K562 (cell line): Measurements from ENCODE around the gene DISC1. TPM values are rescaled to one million over a fixed set of nuclear protein-coding genes. Genes with fewer than 3 reads are reported as not detected.

Experiments used
- ATAC-seq: fragments of 200-7000 bp; cut with Tn5 transposase; 3 replicates; pipeline ENCODE4 v1.9.1; 2020; ENCODE audit warnings: moderate library complexity
- BruUV-seq: library from RNA; stranded (reverse); fragments of 400-500 nt; replicated peaks from 2 replicates; lab custom pipeline; 2021; lab: Mats Ljungman, UMichigan
- CTCF ChIA-PET: fragments of 300-600 bp; formaldehyde crosslinking; extraction: SDS; loops from one replicate; lab custom pipeline; 2021; ENCODE audit warnings: low intra/inter-chr PET ratio; lab: Yijun Ruan, JAX
- POLR2A ChIA-PET: fragments of 300-600, 350-650 bp; sonication (Branson Sonifier 250); formaldehyde crosslinking; extraction: SDS; loops from one replicate; lab custom pipeline; 2021; ENCODE audit warnings: antibody characterized with exemption, inconsistent platforms; lab: Yijun Ruan, JAX
- DNase-seq, 4 experiments: peaks; one replicate each; pipeline versions ENCODE4 v3.0.0 to v3.0.0-alpha.2; 2011 to 2018; ENCODE audit warnings: low spot score in 3 of 4, mixed read lengths in 3 of 4; ENCODE audit errors: extremely low read depth in 1 of 4
- FAIRE-seq: peaks from 2 replicates; lab custom pipeline; 2011; peaks lifted over from hg19 to GRCh38; lab: Jason Lieb, UNC
- H2AFZ ChIP-seq: 2 replicates; pipeline ENCODE4 v1.6.0; 2011; ENCODE audit warnings: low read depth, low read length, control low read depth, inconsistent platforms
- H3K27ac ChIP-seq: fragments of 200-600 bp; 3 replicates; pipeline ENCODE4 v1.8.0; 2011; ENCODE audit warnings: low read depth, mild to moderate bottlenecking, control low read depth, inconsistent platforms, low read length, moderate library complexity, mixed read lengths; ENCODE audit errors: extremely low read depth
- H3K27me3 ChIP-seq, 2 experiments: fragments of 300-600 bp in 1 of 2; 2 replicates in 1 of 2; 3 replicates in 1 of 2; pipeline versions ENCODE4 v1.6.0 to v1.8.0; 2011; ENCODE audit warnings: inconsistent platforms in 2 of 2, low read length in 2 of 2, mild to moderate bottlenecking in 1 of 2, mixed read lengths in 1 of 2, moderate library complexity in 1 of 2; ENCODE audit not compliant: control insufficient read depth in 2 of 2, insufficient read depth in 2 of 2
- H3K36me3 ChIP-seq: fragments of 300-600 bp; 3 replicates; pipeline ENCODE4 v1.8.0; 2011; ENCODE audit warnings: mild to moderate bottlenecking, low read length, inconsistent platforms; ENCODE audit not compliant: control insufficient read depth, insufficient read depth
- H3K4me1 ChIP-seq, 2 experiments: fragments of 200-600 bp in 1 of 2; replicated peaks in 1 of 2; 2 replicates in 1 of 2; 3 replicates in 1 of 2; pipeline versions ENCODE4 v1.5.1 to v1.8.0; 2011; ENCODE audit warnings: inconsistent platforms in 2 of 2, low read length in 2 of 2, mild to moderate bottlenecking in 1 of 2, mixed read lengths in 1 of 2, moderate library complexity in 1 of 2; ENCODE audit not compliant: control insufficient read depth in 2 of 2, insufficient read depth in 2 of 2
- H3K4me2 ChIP-seq: 2 replicates; pipeline ENCODE4 v1.6.1; 2011; ENCODE audit warnings: low read length, control low read depth, inconsistent platforms, mixed read lengths; ENCODE audit not compliant: insufficient read depth
- H3K4me3 ChIP-seq: fragments of 200-600 bp; sonication (generic), shearing (Covaris generic); 2 replicates; pipeline ENCODE4 v1.5.1; 2016; ENCODE audit warnings: control low read depth, inconsistent platforms
- H3K79me2 ChIP-seq: fragments of 200-600 bp; 3 replicates; pipeline ENCODE4 v1.8.0; 2011; ENCODE audit warnings: low read length, inconsistent platforms; ENCODE audit not compliant: control insufficient read depth, insufficient read depth
- H3K9ac ChIP-seq, 2 experiments: 2 replicates each; pipeline versions ENCODE4 v1.6.0 to v1.6.1; 2011; ENCODE audit warnings: low read depth in 2 of 2, low read length in 2 of 2, control low read depth in 1 of 2, inconsistent platforms in 1 of 2, mild to moderate bottlenecking in 1 of 2, mixed read lengths in 1 of 2; ENCODE audit not compliant: insufficient read depth in 1 of 2
- H3K9me1 ChIP-seq: one replicate; pipeline ENCODE4 v1.6.0; 2011; ENCODE audit warnings: inconsistent platforms, mild to moderate bottlenecking, low read length, moderate library complexity; ENCODE audit not compliant: control insufficient read depth, insufficient read depth
- H3K9me3 ChIP-seq: replicated peaks from 2 replicates; pipeline ENCODE4 v1.5.1; 2011; ENCODE audit warnings: low read depth, low read length, inconsistent platforms; ENCODE audit not compliant: control insufficient read depth, insufficient read depth
- H4K20me1 ChIP-seq: replicated peaks from 2 replicates; pipeline ENCODE4 v1.6.1; 2011; ENCODE audit warnings: low read length, inconsistent platforms, mixed read lengths; ENCODE audit not compliant: control insufficient read depth, insufficient read depth
- C11orf30 ChIP-seq: fragments of 450-650 bp; IDR thresholded peaks from 2 replicates; pipeline ENCODE4 v1.6.1; 2016; ENCODE audit warnings: low read depth, mild to moderate bottlenecking
- CREB1 ChIP-seq, 2 experiments: sonication (generic) in 1 of 2; formaldehyde crosslinking in 1 of 2; IDR thresholded peaks; 2 replicates each; pipeline versions ENCODE4 v1.6.1 to v1.8.0; 2012 to 2022; ENCODE audit warnings: inconsistent platforms in 1 of 2, mild to moderate bottlenecking in 1 of 2, missing genetic modification reagents in 1 of 2, moderate library complexity in 1 of 2
- MAFF ChIP-seq: IDR thresholded peaks from 2 replicates; pipeline ENCODE4 v1.6.1; 2012; ENCODE audit warnings: low read length, improper control_type of control experiment
- MAFG ChIP-seq: fragments of 450-650 bp; conservative IDR thresholded peaks from 2 replicates; pipeline ENCODE4 v1.6.1; 2016; ENCODE audit warnings: missing genetic modification characterization, missing compliant biosample characterization
- NR4A1 ChIP-seq, 2 experiments: fragments of 250-450 bp in 1 of 2; fragments of 450-650 bp in 1 of 2; sonication (Bioruptor Pico) in 1 of 2; IDR thresholded peaks; 2 replicates each; pipeline versions ENCODE4 v1.4.0 to v1.6.1; 2016 to 2020; ENCODE audit warnings: mild to moderate bottlenecking in 2 of 2, missing compliant biosample characterization in 1 of 2, missing genetic modification characterization in 1 of 2, moderate library complexity in 1 of 2
- SIRT6 ChIP-seq: IDR thresholded peaks from one replicate; pipeline ENCODE4 v1.6.1; 2012; ENCODE audit warnings: low read depth, mild to moderate bottlenecking, control low read depth, inconsistent platforms, low read length, moderate library complexity
- SPI1 ChIP-seq: IDR thresholded peaks from 2 replicates; pipeline ENCODE4 v1.6.1; 2011; ENCODE audit warnings: low read depth, low read length, control low read depth, borderline replicate concordance
- TCF3 ChIP-seq: sonication (generic); formaldehyde crosslinking; IDR thresholded peaks from 2 replicates; pipeline ENCODE4 v1.4.0; 2020; ENCODE audit warnings: mild to moderate bottlenecking, missing genetic modification reagents
- TRIM28 ChIP-seq: fragments of 450-650 bp; IDR thresholded peaks from 2 replicates; pipeline ENCODE4 v1.6.1; 2017
- ZNF316 ChIP-seq: fragments of 450-650 bp; IDR thresholded peaks from 2 replicates; pipeline ENCODE4 v1.6.1; 2016
- WGBS: fragments of 100-300 bp; shearing (Covaris generic); methylation state at CpG from one replicate; pipeline ENCODE4 v1.1.6; 2016; ENCODE audit warnings: low coverage, mixed read lengths; ENCODE audit not compliant: insufficient coverage; ENCODE audit errors: missing lambda C conversion rate; 5-methylcytosine and 5-hydroxymethylcytosine counted together
- in situ Hi-C: fragments of 300-500 bp; cut with MboI; formaldehyde crosslinking; loops from 4 replicates; pipeline ENCODE4 v1.15.0; 2018; ENCODE audit warnings: inconsistent platforms, mixed read lengths
- intact Hi-C: fragments of 100-400 bp; cut with micrococcal nuclease; formaldehyde crosslinking; loops from 2 replicates; pipeline ENCODE4 v1.14.2; 2022
- polyA plus RNA-seq, 8 experiments: library from polyadenylated mRNA; depleted of rRNA in 4 of 8; stranded (reverse) in 5 of 8; unstranded in 3 of 8; fragments of >200 nt; fragmentation: Nextera tagmentation in 2 of 8; fragmentation: Illumina TruSeq in 1 of 8; extraction: Ambion mirVana in 2 of 8; extraction: Trizol in 1 of 8; gene quantifications; 2 replicates each; pipeline versions ENCODE4 v1.2.1 to v1.2.3, GENCODE V29; 2011 to 2014; ENCODE audit warnings: inconsistent platforms in 1 of 8, missing spikeins in 1 of 8
- total RNA-seq, 7 experiments: library from RNA; depleted of rRNA in 6 of 7; stranded (reverse); fragments of >200 nt in 6 of 7; fragmentation: Illumina TruSeq in 2 of 7; extraction: Trizol in 2 of 7; gene quantifications; 2 replicates each; pipeline versions ENCODE4 v1.2.1 to v1.2.3, GENCODE V29; 2011 to 2021; ENCODE audit warnings: low replicate concordance in 1 of 7

Gene DISC1
- total and polyA plus RNA-seq, 9 of the 15 experiments (the other 6 are each of a cell fraction or from before 2014, with no cell fraction given): 0.01 to 0.11 (median 0.08) TPM; not detected in 1

- Histone ChIP-seq H3K4me2 (no peak overlapping the region), H4K20me1 (no peaks in the 10 kb centered on the region), H3K79me2 (no peaks in the 10 kb centered on the region), H3K9me1 (no peaks in the 10 kb centered on the region), H3K27ac (no peak overlapping the region), H3K36me3 (no peaks in the 10 kb centered on the region), H3K9ac (no peak overlapping the region), H3K9me3 (no peaks in the 10 kb centered on the region), H2AFZ (no peak overlapping the region), H3K4me3 (no peak overlapping the region), H3K4me1 (no peaks in the 10 kb centered on the region; a peak in 1 of 5 replicates), H3K27me3 (no peaks in the 10 kb centered on the region)
- ChIA-PET CTCF (interaction anchor here (1.1 kb wide), 1 partner anchor 235 kb away, joined by 3 read pairs; no protein-coding TSS in a partner anchor), POLR2A (interaction anchor here (1.7 kb wide), 1 partner anchor 8 kb away, joined by 5 read pairs; no protein-coding TSS in a partner anchor)
- peak; percentile 90 for TF ChIP-seq ZNF316
- no peak for TF ChIP-seq CREB1 (IDR thresholded peaks at IDR 0.05)
- no peak for TF ChIP-seq CREB1 (CRISPR knock-in tag; IDR thresholded peaks at IDR 0.05)
- TF ChIP-seq TRIM28: no peak
- TF ChIP-seq NR4A1 (CRISPR knock-in tag; IDR thresholded peaks at IDR 0.05): no peak
- TF ChIP-seq NR4A1 (tag; IDR thresholded peaks at IDR 0.05): no peak
- no peak for TF ChIP-seq SIRT6
- TF ChIP-seq TCF3 (CRISPR knock-in tag): no peak
- peak; percentile 42; the same call in 1 of the 2 replicates for TF ChIP-seq MAFF
- peak; percentile 55; the same call in 1 of the 2 replicates for TF ChIP-seq MAFG
- peak; percentile 67 for TF ChIP-seq C11orf30
- TF ChIP-seq SPI1: no peak
- DNase-seq (no peak), ATAC-seq (no peak), FAIRE-seq (no peak)
- no TSS peak for BruUV-seq
- in situ Hi-C loops: no loop called here
- intact Hi-C loops: loop anchor here (10.0 kb wide), 1 partner anchor 678 kb away; no protein-coding TSS in a partner anchor
- 6% methylated on average over 1 of the region's 1 CpG for WGBS
Observed at GRCh38 chr1:231592809-231593208, 33.8 kb upstream of the DISC1 start.
